T follicular helper cell (primary cell): ENCODE data around the gene HCN4.
"Not testable (repeated sequence)": the region's sequence is repeated elsewhere in the genome, so short reads cannot be mapped to it uniquely, and the experiment has no call there.

Experiments
- DNase-seq: peaks from one replicate; pipeline ENCODE4 v3.0.0-alpha.2; 2020; ENCODE audit warnings: low read depth
- total RNA-seq, 2 experiments: gene quantifications; one replicate each; lab custom pipeline; 2026; lab: John Stamatoyannopoulos, UW

The HCN4 gene
- 0 to 0.04 reads per million in 2 experiments for total RNA-seq

- DNase-seq = no peak
Observed at GRCh38 chr15:73368301-73369136, at the start of gene HCN4. TSS of gene HCN4 (minus strand) at chr15:73368958. CDS start at chr15:73368270, 688 bp downstream.

GRCh38 chr15:73414876-73415275, 46.1 kb upstream of the HCN4 start:
- DNase-seq = no peak

- no peak for DNase-seq
Observed at GRCh38 chr15:73403171-73403570, 34.4 kb upstream of the HCN4 start.

- not testable (repeated sequence) for DNase-seq
Observed at GRCh38 chr15:73400222-73400621, 31.5 kb upstream of the HCN4 start.

GRCh38 chr15:73398861-73399260, 30.1 kb upstream of the HCN4 start:
- no peak for DNase-seq

- no peak for DNase-seq
Observed at GRCh38 chr15:73397461-73397860, 28.7 kb upstream of the HCN4 start.

GRCh38 chr15:73395671-73396070, 26.9 kb upstream of the HCN4 start:
- DNase-seq = no peak

- no peak for DNase-seq
Observed at GRCh38 chr15:73394782-73395181, 26.0 kb upstream of the HCN4 start.

- no peak for DNase-seq
Observed at GRCh38 chr15:73393336-73393735, 24.6 kb upstream of the HCN4 start.

- DNase-seq = no peak
Observed at GRCh38 chr15:73392025-73392424, 23.3 kb upstream of the HCN4 start.

- no peak for DNase-seq
Observed at GRCh38 chr15:73391128-73391872, 22.5 kb upstream of the HCN4 start.

- DNase-seq = no peak
Observed at GRCh38 chr15:73389971-73390544, 21.3 kb upstream of the HCN4 start.

GRCh38 chr15:73389539-73389938, 20.8 kb upstream of the HCN4 start:
- no peak for DNase-seq

GRCh38 chr15:73388256-73388781, 19.6 kb upstream of the HCN4 start:
- no peak for DNase-seq

- DNase-seq = no peak
Observed at GRCh38 chr15:73387507-73388255, 18.9 kb upstream of the HCN4 start.

- no peak for DNase-seq
Observed at GRCh38 chr15:73386886-73387506, 18.2 kb upstream of the HCN4 start.

GRCh38 chr15:73386238-73386637, 17.5 kb upstream of the HCN4 start:
- no peak for DNase-seq

- no peak for DNase-seq
Observed at GRCh38 chr15:73385205-73385604, 16.4 kb upstream of the HCN4 start.

GRCh38 chr15:73383310-73384189, 14.8 kb upstream of the HCN4 start:
- DNase-seq = no peak

- no peak for DNase-seq
Observed at GRCh38 chr15:73382115-73382514, 13.4 kb upstream of the HCN4 start.
